ENCODE measurements around the gene SH3RF1.
"Not testable (repeated sequence)": the region's sequence is repeated elsewhere in the genome, so short reads cannot be mapped to it uniquely, and the experiment has no call there.

SH3RF1 gene

DNA sequence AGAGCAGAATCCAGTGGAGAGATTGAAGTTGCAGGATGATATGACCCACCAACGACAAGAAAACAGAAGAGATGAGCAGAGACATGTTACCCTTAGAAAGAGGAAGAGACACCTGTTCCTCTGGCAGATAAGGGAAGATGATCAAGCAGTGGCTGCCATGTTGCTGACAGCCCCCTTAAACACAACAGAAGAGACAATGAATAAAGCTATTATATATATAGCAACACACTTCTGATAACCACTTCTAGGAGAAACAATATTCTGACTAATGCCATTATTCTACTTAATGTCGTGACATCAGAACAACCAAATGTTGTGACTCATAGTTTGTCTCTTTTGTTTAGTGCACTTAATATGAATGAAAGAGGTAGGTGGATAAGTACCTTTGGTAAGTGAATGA lies 44.9 kb downstream of the SH3RF1 start:
- no peak for DNase-seq (ENCODE audit: low read depth)

DNA sequence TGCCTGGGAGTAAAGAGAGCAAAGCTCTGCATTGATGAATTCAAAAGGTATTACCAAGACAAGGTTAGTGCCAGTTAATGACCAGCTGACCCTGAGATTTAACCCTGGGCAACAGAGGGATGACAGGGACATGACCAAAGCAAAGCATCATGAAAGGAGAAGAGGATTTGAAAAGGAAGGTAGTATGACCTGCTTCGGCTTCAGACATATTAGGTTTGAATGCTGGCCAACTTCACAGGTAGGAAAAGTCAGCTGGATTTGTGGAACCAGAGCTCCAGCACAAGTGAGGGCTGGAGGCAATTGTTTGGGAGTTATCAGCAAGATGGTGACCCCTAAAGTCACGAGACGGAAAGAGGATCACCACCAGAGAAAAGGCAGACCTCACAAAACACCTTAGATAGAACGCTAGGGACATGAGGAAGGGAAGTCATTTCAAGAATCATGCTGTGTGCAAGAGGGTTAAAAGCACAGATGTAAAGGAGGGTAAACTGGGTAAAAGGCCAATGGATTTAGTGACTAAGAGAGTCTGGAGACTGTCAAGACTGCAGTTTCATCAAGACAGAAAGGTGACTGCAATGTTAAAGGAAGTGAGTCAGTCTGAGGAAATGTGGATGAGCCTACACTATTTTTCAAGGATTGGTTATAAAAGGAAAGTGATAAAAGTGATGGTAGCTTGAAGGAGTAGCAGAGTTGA lies 45.6 kb downstream of the SH3RF1 start:
- no peak for DNase-seq (ENCODE audit: low read depth)

DNA sequence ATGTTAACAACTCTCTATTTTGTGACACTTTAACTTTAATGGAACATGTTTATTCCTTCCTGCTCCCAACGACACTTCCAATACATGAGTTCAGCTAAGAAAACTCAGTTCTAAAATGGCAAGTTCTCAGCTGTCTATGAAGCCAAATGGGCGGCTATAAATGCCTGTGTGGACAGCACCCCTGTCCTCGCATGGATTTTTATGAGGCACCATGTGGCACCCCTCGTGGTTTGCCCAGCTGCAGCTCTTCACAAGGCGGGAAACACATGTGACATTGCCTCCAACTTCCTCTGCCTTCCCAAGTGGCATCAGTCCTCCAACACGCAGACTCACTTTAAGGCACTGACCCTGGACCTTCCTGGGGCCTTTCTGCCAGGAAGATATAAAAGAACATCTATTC lies 48.0 kb downstream of the SH3RF1 start:
- DNase-seq (ENCODE audit: low read depth), result no peak

DNA sequence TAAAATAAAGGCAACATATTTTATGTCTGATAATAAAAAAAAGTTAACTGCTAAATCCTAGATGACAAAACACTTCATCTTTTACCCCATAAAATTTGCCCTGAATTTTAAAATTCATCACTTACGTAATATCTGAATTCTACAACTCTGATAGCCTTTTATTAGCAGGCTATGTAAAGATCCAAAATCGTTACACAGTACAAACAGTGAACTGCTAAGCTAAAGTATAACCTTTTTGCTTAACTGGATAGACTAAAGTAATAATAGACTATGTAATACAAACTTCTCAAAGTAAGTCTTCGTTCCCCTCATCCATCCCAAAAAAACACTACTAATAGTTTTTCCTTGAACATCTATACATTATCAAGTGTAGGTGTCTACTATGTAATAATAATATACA lies 49.1 kb downstream of the SH3RF1 start:
- DNase-seq (ENCODE audit: low read depth), result no peak

DNA sequence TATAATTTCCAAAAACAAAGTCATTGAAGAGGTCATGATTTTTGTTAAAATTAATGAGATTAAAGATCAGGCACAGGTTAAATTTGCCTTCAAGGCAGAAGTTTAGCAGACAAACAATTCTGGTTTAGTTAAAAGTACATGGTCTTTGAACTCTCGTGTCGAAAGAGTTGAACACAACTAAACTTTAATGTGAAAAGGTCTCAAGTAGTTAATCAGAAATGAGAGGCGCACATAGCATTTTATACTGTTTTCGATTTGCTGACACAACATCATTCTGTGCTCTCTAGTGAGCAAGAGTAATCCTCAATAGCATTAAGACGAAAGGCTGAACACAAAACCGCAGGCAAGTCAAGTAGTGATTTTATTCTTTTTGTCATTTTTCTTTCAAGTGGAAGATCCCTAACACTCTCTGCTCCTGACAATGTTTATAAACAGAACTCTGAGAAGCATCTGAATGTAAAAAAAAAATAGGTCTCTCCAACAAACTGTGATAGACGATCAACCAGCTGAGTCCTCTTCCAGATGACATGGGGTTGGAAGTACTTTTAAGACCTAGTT lies 49.8 kb downstream of the SH3RF1 start:
- no peak for DNase-seq (ENCODE audit: low read depth)

DNA sequence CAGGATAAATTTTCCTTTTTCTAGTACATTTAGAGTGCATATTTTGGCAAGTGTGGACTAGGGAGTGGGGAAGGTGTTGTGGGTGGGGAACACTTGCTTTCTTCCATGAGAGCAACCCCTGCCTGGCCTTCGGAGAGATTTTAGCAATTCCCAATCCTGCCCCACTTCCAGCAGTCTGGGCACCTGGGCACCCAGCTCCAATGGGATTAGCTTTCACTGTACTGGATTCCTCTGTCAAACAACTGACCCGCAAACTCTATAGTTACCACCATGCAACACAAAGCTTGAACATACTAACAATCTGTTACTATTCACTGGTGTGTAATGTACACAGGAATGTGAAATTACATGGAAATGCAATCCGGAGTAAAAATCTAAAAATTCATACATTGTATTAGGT lies 50.3 kb downstream of the SH3RF1 start:
- no peak for DNase-seq (ENCODE audit: low read depth)

DNA sequence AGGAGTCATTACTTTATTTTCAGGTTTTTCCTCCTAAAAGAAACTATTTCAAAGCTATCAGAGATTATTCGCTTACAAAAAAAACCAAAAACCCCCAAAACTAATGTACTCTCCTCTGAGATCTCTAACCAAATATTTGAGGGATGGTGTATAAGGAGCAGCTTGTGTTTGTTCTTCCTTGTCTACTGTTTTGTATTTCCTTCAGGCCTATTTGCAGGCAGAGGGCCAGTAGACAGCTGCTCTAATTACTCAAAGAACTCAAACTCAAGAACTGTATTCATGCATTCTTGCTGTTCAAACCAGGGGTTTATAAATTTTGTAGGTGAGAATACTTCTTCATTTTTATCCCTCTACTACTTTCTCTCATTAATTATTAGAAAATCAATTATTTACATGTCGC lies 51.3 kb downstream of the SH3RF1 start:
- DNase-seq (ENCODE audit: low read depth), result no peak

DNA sequence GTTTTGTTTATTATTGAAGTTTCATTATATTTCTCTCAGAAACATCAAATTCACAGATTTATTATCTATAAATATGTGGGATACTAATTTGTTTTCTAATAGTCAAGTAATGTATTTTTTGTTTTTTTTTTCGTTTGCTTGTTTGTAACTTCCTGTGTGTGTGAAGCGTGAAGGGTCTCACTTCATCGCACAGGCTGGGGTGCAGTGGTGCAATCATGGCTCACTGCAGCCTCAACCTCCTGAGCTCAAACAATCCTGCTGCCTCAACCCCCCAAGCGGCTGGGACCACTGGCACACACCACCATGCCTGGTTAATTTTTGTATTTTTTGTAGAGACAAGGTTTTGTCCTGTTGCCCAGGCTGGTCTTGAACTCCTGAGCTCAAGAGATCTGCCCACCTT lies 55.1 kb downstream of the SH3RF1 start:
- no peak for DNase-seq (ENCODE audit: low read depth)

DNA sequence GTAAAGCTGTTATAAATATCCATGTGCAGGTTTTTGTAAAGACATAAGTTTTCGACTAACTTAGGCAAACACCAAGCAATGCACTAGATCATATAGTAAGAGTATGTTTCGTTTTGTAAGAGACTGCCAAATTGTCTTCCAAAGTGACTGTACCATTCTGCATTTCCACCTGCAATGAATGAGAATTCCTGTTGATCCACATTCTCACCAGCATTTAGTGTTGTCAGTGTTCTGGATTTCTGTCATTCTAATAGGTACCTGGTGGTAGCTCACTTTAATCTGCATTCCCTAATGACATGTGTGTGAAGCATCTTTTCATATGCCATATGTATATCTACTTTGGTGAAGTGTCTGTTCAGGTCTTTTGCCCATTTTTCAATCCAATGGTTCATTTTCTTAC lies 57.8 kb downstream of the SH3RF1 start:
- DNase-seq (ENCODE audit: low read depth), result no peak

DNA sequence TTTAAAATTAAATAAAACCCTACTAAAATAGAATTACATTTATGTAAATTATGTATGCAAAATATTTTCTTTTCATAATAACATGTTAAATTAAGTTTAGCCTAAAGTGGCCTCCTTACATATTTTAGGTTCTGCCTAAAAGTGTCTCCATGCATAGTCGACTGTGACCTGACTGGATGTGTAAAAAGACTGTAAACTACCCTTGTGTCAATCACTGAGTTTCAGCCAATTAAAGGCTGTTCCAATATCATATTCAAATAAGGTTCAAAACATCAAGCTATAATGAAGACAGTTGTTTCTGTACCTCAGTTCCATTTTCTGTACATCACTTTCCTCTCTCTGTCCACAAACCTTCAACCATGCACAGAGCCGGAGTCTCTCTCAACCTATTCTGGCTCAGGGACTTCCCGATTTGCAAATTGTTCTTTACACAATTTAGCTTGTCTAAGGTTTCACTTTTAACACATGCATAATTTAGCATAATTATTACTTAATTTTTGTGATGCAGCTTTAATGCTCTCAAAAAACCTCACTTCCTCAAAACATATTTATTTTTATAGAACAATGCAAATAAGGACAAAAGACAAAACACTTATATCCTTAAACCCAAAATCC lies 60.1 kb downstream of the SH3RF1 start:
- DNase-seq (ENCODE audit: low read depth), result no peak

DNA sequence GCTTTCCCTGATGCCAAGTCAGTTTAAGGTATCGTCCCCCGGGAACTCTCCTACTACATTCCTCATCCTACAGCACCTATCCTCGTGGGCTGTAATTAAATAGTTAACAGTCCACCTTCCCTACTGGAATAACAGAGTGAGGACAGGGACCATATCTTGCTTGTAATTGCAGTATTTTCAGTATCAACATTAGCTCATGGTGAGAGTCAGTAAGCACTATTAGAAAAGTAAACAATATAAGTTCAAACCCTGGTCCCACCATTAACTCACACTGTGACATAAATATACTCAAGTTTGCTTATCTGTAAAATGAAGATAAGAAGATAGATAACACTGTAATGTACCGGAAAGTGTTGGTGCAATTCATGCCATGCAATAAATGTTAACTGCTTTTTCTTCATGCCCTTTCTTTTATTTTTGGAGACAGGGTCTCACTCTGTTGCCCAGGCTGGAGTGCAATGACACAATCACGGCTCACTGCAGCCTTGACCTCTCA lies 61.3 kb downstream of the SH3RF1 start:
- no peak for DNase-seq (ENCODE audit: low read depth)

DNA sequence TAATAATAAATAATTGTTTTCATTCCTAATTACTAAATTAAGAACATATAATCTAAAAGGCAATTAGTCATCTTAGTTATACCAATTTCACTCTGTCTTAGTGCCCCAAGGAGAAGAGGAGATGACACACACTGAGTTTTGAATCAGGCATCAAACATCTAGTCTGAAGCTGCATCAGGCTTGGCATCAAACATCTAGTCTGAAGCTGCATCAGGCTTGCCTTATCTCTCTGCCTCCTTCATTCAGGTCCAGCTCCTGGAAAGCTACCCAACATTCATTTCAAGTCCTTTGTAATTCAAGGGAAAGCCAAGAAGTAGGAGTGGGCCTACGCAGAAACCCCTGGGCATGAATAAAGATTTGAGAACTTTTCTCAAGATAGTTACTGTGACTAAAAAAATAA lies 62.2 kb downstream of the SH3RF1 start:
- no peak for DNase-seq (ENCODE audit: low read depth)

DNA sequence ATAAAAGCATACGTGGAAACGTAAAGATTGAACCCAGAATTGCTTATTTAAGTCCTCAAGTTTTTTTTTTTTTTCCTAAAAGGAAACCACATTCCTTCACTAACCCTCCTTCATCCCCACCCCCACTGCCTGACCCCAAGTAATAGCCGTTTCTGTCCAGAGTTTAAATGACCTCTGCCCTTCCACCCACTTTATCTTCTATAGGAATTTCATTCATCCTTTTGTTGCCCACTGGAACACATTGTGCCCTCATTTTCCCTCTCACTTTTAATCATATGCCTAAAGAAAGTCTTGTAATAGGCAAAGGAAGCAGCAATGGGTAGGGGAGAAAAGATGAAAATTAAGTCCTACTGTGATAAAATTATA lies 62.7 kb downstream of the SH3RF1 start:
- DNase-seq (ENCODE audit: low read depth), result no peak

DNA sequence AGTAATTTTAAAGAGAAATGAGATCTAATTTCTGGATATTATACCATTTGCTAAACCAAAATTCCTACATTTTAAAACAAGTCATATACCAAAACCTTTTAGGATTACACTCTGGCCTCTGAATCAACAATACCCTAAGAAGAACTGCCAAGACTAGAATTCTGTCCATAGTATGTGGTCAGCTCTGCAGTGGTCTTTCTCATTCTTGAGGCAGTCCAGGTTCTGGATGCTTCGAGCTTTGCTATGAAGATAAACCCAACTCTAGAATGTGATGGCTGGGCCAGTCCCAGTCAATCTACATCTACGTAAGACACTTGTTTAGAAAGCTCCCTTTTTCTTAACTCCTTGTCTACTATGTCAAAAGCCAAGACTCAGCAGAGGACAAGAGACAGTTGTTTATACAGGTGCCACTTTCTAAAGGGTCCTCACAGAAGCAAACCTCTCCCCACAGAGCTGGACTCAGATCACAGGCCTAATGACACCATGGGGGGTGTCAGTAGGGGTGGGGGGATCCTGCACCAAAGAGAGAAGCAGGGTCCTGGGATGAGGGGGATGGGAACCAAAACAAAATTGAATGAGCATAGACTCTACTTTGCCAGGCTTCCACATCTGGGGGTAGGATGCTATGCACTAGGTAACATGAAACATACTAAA lies 63.2 kb downstream of the SH3RF1 start:
- DNase-seq (ENCODE audit: low read depth), result no peak

DNA sequence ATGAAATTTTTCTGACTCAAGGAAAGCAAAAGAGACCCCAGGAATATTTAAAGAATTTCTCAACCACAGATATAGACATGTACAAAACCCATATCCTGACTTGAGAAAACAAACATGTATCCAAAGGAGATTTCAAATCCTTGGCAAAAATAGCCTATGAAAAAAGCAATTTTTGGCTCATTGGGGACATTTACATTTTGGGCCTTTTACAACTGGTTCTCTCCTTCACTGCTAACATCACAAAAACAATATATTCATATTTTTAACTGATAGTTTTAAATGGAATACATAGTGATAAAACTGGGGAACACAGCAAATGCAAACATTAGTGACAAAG lies 65.0 kb downstream of the SH3RF1 start:
- DNase-seq (ENCODE audit: low read depth), result no peak

DNA sequence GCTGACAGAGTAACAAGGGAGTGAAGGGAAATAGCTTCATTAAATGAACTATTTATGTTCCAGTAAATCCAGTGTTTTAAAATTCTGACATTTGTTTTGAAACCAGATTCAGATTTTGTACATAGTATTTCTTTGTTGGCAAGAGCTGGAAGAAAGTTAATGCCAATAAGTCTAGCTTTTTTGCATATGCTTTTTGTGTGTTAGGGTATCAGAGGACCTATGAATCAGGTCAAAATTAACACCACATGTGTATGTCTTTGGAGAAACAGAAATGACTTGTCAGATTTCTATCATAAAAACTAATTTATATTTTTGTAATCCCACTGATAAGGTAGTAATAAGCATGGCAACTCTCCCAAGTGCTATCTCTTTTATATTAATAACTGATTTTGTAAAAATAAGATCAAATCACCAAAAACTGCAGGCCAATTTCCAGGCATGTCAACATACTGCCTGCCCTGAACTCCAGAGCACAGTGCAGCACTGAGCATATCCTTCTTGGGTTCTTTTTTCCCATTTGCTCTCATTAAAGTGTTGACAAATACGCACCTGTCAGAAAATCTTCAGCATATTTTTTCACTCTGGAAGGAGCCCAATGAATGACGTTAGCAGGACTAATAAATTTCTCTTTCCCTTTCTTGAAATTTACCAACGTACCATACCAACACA lies 65.5 kb downstream of the SH3RF1 start:
- DNase-seq (ENCODE audit: low read depth), result no peak

DNA sequence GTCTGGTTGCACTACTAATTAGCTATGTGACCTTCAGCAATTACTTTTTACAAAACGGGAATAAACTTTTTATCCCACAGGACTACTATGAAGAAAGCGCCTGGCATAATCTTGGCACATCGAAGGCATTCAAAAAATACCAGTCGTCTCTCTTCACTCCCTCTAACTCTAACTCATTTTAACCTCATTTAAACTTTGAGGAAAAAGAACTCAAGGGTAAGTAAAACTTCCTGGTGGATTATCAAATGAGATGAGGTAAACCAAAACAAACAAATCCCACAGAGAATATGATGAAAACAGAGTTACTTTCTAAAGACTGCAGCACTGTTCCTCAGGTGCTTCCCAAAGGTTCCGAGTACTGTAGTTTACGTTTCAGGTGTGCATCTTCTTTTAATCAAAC lies 66.9 kb downstream of the SH3RF1 start:
- no peak for DNase-seq (ENCODE audit: low read depth)

DNA sequence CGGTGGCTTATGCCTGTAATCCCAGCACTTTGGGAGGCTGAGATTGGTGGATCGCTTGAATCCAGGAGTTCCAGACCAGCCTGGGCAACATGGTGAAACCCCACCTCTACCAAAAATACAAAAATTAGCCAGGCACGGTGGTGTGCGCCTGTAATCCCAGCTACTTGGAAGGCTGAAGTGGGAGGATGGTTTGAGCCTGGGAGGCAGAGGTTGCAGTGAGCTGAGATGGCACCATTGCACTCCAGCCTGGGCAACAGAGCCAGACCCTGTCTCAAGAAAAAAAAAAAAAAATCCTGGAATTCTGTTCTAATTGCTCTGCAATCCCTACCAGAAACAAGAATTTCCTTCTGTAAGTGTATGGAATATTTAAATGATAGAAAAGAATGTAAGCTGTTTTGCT lies 67.5 kb downstream of the SH3RF1 start:
- not testable (repeated sequence) for DNase-seq (ENCODE audit: low read depth)

DNA sequence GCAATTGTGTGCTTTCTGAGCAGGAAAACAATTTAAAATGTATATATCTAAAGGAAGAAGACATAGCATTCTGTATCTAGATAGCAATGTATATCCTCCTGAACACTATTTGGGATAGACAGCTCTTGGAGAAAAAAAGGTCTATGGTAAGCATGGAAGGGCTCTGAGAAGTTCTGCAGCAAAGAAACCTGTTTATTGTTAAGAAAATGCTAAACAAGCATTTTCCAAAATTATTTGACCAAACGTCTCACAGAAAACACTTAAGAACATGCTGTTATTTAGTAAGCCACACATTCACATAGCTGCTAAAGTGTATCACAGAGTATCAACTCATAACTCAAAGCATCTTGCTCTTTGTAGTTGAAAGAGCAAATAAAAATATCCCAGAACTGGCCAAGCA lies 67.9 kb downstream of the SH3RF1 start:
- DNase-seq (ENCODE audit: low read depth), result no peak

DNA sequence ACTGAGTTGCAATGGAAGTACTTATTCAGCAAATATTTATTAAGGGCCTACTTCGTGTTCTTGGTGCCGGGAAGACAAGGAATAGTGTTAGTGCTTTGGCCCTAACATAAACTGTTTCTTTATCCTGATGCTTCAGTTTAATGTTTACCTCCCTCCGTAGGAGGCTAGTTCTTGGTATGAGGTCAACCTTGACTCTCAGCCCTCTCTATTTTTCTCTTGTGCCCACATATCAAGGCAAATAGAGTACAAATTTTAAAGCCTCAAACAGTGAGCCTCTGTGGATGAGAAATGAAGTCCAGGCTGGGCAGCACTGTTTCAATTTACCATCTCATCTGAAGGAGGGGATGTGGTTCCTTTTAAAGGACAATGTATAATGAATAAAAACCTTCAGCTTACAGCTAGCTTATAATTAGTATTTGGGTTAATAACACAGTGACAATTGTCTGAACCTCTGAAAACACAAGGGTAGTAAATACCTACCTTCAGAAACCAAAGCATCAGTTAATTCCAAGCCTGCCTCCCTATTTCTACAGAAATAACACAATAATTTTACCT lies 68.5 kb downstream of the SH3RF1 start:
- no peak for DNase-seq (ENCODE audit: low read depth)

DNA sequence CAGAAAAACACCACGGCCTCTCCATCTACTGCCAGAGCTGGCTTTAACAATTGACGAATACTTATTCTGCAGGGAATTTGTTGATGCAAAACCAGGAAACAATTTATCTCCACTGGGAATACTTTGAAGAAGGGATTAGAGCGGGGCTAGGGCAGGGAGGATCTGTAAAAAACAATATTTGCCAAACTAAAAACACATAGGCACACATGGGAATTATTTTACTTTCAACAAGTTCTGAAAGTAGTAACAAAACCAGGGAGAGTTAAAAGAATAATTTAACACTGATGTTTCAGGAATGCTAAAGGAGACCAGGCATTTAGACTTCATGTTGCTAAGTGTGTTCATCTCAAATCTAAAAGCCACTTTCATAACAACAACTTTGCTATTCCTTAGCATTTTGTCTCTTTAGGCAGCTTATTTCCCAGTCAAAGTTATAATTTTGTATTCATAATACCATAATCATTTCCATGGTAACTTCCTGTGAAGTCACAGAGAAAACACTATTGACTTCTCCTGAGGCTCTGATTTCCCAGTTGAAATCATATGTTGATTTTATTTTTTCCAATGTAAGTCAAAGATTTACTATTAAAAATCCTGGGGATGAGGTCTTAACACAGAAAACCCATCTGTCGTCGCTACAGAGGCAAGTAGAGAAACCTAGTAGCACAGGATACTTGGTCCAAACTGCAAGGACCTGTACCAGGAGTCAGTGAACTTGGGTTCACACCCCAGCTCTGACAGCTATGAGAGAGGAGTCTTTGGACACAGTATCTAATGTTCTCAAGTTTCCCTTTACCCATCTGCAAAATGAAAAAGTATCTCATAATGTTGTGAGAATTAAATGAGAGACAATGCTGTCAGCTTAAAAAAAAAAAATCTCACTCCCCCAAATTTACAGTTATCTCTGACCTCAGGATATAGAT lies 69.3 kb downstream of the SH3RF1 start:
- DNase-seq (ENCODE audit: low read depth), result no peak

Data from T-helper 22 cell (primary cell).